ENCODE data around the gene ANKRD13C.

DNA sequence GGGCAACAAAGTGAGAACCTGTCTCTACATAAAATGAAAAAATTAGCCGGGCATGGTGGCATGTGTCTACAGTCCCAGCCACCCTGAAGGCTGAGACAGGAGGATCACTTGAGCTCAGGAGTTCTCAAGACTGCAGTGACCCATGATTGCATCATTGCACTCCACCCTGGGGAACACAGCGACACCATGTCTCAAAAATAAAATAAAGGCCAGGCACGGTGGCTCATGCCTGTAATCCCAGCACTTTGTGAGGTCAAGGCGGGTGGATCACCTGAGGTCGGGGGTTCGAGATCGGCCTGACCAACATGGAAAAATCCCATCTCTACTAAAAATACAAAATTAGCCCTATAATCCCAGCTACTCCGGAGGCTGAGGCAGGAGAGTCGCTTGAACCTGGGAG lies 20.1 kb downstream of the ANKRD13C start:
- TF ChIP-seq, protein P1, sequence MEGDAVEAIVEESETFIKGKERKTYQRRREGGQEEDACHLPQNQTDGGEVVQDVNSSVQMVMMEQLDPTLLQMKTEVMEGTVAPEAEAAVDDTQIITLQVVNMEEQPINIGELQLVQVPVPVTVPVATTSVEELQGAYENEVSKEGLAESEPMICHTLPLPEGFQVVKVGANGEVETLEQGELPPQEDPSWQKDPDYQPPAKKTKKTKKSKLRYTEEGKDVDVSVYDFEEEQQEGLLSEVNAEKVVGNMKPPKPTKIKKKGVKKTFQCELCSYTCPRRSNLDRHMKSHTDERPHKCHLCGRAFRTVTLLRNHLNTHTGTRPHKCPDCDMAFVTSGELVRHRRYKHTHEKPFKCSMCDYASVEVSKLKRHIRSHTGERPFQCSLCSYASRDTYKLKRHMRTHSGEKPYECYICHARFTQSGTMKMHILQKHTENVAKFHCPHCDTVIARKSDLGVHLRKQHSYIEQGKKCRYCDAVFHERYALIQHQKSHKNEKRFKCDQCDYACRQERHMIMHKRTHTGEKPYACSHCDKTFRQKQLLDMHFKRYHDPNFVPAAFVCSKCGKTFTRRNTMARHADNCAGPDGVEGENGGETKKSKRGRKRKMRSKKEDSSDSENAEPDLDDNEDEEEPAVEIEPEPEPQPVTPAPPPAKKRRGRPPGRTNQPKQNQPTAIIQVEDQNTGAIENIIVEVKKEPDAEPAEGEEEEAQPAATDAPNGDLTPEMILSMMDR (IDR thresholded peaks at IDR 0.05; ENCODE audit: low read length), result no peak
- no peak for TF ChIP-seq EZH2phosphoT487 (IDR thresholded peaks at IDR 0.05; ENCODE audit: low read length)

Data from MM.1S (cell line).